ENCODE measurements around the gene B4GALNT4.
"Not testable (repeated sequence)": the region's sequence is repeated elsewhere in the genome, so short reads cannot be mapped to it uniquely, and the experiment has no call there.

B4GALNT4 gene

DNA sequence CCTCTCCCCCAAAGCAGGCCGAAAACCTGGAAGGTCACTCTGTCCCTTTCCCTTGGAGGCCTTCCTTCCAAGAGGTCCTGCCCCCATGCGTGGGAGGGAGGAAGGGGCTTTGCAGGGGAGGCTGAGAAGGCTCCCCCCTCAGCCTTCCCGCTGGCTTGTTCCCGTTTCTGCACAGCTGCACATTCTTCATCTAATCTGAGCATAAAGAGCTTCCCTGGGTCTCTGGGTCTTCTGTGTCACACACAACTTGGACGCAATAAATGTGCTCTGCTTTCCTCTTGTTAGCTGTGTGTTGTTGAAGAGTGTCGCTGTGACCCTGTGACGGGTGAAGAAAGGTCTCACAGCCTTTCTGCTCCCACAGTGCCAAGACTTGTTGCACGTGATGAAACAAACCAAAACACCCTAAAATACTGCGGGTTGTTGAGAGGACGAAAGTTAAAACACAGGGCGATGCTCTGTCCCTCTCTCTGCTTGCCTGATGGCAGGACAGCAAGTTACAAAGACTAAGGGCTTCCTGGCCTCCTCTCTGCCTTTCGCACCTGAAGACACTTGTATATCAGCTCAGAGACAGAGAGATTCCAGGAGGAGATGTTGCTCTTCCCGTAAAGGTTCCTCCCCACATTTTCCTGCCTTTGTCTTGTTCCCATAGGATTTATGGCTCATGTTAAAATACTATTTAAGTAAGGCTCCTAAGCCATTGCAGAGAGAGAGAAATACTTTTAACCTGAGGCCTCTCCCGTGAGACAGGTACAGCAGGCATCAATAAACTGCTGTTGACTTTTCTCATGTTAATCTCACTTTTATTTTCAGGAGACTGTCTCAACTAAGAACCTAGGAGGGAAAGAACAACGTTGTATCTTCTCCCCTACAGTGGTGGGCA is 33.3 kb upstream of the B4GALNT4 start:
- no peak for DNase-seq (ENCODE audit: low spot score)

- DNase-seq (ENCODE audit: low spot score), result no peak
These were observed 32.6 kb upstream of the B4GALNT4 start for GRCh38 chr11:336659-337198.

DNA sequence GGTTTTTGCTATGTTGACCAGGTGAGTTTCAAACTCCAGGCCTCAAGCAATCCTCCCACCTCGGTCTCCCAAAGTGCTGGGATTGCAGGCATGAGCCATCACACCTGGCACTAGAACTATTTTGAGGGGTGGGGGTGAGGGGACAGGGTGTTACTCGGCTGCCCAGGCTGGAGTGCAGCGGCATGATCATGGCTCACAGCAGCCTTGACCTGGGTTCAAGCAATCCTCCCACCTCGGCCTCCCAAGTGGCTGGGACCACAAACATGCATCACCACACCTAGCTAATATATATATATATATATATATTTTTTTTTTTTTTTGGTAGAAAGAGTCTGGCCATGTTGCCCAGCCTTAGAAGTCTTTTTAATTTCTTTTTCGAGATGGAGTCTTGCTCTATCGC is 31.6 kb upstream of the B4GALNT4 start:
- no peak for DNase-seq (ENCODE audit: low spot score)

DNA sequence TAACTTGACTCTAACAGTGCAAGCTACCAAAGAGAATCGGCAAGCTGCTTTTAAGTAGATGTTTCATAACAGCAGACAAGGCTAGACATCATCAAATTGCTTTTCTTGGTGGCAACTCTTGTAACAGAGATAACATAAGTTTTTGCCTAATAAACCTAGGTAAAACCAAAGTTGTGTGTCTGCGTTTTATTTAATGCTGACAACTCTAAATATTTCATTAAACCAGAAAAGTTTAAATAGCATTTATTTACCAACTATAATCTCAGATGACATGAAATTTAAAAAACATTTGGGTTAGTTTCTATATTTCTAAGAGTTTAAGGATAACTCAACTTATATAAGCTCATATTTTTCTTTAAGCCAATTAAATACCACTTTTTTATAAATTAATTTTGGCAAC is 29.3 kb upstream of the B4GALNT4 start:
- no peak for DNase-seq (ENCODE audit: low spot score)

GRCh38 chr11:340539-341512 is 28.5 kb upstream of the B4GALNT4 start:
- no peak for DNase-seq (ENCODE audit: low spot score)

DNA sequence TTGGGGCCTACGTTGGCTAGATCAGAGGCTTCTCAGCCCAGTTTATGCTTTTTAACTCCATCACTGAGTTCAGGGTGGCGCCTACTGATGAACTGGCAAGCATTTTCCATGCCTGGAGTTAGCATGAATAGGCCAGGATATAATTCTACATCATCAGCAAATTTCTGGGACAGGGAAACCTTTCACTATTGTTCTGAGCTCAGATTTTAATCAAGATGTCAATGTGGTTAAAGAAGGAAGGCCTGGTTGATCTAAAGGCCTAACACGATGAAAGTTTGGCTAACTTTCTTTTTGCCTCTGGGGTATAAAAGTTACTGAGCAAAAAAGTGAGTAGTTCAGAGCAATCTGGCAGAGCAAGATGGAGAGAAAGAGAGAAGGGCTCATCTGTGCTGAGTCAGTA is 27.0 kb upstream of the B4GALNT4 start:
- no peak for DNase-seq (ENCODE audit: low spot score)

- no peak for DNase-seq (ENCODE audit: low spot score)
These were observed 24.3 kb upstream of the B4GALNT4 start for GRCh38 chr11:344836-345578.

DNA sequence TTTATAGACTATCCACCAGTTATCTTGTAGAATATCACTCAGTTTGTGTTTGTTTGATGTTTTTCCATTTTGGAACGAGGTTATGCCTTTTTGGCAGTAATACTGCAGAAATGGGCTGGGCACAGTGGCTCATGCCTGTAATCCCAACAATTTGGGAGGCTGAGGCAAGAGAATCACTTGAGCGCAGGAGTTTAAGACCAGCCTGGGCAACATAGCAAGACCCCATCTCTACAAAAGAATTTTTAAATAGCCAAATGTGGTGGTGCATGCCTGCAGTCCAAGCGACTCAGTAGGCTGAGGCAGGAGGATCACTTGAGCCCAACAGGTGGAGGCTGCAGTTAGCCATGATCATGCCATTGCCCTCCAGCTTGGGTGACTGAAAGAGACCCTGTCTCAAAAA is 22.8 kb upstream of the B4GALNT4 start:
- DNase-seq (ENCODE audit: low spot score), result no peak

DNA sequence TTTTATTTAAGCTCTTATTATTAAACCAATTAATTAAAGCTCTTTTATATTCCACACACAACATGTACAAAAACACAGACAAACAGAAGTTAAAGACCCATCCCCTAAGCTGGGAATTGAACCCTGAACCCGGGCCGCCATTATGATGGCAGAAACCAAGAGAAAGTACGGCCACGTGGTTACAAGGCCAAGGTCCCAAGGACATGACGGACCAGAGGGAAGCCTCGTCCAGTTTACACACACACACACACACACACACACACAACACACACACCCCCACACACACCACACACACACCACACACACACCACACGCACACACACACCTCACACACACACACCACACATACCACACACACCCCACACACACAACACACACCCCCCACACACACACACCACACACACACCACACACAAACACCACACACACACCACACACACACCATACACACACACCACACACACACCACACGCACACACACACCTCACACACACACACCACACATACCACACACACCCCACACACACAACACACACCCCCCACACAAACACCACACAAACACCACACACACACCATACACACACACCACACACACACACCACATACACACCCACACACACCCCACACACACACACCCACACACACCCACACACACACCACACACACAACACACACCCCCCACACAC is 19.9 kb upstream of the B4GALNT4 start:
- DNase-seq (ENCODE audit: low spot score), result not testable (repeated sequence)

DNA sequence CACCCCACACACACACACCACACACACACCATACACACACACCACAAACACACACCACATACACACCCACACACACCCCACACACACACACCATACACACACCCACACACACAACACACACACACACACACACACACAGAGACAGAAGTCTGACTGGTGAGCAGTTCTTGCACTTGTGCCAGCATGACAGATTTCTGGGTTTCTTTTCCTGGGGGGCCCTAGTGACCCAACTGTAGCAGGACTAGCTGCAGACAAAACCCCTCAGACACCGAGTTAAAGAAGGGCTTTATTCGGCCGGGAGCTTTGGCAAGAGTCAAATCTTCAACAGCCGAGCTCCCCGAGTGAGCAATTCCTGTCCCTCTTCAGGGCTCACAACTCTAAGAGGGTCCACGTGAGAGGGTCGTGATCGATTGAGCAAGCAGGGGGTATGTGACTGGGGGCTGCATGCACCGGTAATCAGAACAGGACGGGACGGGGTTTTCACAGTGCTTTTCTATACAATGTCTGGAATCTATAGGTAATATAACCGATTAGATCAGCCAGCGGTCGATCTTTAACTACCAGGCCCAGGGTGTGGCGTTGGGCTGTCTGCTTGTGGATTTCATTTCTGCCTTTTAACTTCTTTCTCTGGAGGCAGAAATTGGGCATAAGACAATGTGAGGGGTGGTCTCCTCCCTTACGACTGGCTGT is 19.1 kb upstream of the B4GALNT4 start:
- DNase-seq (ENCODE audit: low spot score), result not testable (repeated sequence)

GRCh38 chr11:350723-351255 is 18.5 kb upstream of the B4GALNT4 start:
- DNase-seq (ENCODE audit: low spot score), result no peak

- no peak for DNase-seq (ENCODE audit: low spot score)
These were observed 17.9 kb upstream of the B4GALNT4 start for GRCh38 chr11:351411-351810.

- DNase-seq (ENCODE audit: low spot score), result no peak
These were observed 16.8 kb upstream of the B4GALNT4 start for GRCh38 chr11:352456-353031.

DNA sequence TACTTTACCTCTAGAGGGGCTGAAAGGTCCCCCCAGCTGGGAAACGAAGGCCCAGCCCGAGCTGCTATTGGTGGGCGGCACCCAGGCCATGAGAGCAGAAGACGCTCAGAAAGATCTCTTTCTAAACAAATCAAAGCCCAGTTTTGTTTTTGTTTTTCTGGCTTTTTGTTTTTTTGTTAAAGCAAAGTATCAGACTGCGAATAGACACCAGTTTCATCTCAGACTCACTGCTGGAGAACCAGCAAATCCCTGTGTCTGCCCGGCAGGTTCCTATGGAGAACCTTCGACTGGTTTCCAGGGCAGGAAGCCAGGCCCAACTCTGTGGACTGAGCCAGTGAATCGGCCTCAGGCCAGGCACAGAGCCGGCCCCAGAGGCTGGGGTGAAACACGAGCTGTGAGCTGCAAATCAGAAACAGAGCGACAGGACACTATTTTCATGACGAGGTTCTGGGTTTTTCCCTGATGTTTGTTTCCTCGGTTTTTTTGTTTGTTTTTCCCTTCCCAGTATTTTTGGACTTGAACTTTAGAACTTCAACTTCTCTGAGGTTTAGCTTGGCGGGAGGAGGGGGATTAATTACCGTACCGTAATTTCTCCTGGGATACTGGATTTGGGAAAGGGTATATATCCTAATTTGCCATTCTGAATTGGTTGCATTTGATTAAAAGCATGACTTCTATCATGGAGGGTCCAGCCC is 16.0 kb upstream of the B4GALNT4 start:
- DNase-seq (ENCODE audit: low spot score), result no peak

- DNase-seq (ENCODE audit: low spot score), result peak; percentile 83
These were observed 13.5 kb upstream of the B4GALNT4 start for GRCh38 chr11:355581-356458.

- no peak for DNase-seq (ENCODE audit: low spot score)
These were observed 12.7 kb upstream of the B4GALNT4 start for GRCh38 chr11:356610-357009.

DNA sequence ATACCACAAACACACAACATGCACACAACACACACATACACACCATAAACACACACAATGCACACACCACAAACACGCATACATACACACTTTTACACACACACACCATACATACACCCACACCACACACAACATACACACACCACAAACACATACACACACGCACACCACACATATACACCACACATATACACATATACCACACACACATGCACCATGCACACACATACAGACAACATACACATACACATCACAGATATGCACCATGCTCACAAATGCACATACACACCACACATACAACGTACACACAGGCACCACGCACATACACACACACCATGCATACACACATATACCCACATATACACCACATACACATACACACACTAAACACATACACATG is 11.7 kb upstream of the B4GALNT4 start:
- no peak for DNase-seq (ENCODE audit: low spot score)

GRCh38 chr11:358129-358800 is 11.0 kb upstream of the B4GALNT4 start:
- no peak for DNase-seq (ENCODE audit: low spot score)

All from RKO (cell line).